Uterus (tissue), 4 donors: Measurements from ENCODE around the gene ADAM10. TPM values are rescaled to one million over a fixed set of nuclear protein-coding genes. Genes with fewer than 3 reads are reported as not detected.

Experiments used
- DNase-seq, 2 donors: peaks; one replicate each; pipeline ENCODE4 v3.0.0-alpha.2; 2019 to 2020
- H3K27ac ChIP-seq, 2 donors: fragments of 200-600 bp; sonication (generic); 1 replicate in 1 of 2; 2 replicates in 1 of 2; pipeline ENCODE4 v1.5.1; 2016 to 2018
- H3K27me3 ChIP-seq, 2 donors: fragments of 200-600 bp; sonication (generic); one replicate each; pipeline ENCODE4 v1.5.1; 2018 to 2019; ENCODE audit warnings: control low read depth in 1 of 2
- H3K36me3 ChIP-seq, 2 donors: fragments of 200-600 bp; sonication (generic); one replicate each; pipeline ENCODE4 v1.5.1; 2019; ENCODE audit warnings: control low read depth in 1 of 2
- H3K4me1 ChIP-seq, 2 donors: fragments of 200-600 bp; sonication (generic); one replicate each; pipeline ENCODE4 v1.5.1; 2018 to 2019; ENCODE audit warnings: control low read depth in 1 of 2
- H3K4me3 ChIP-seq, 2 donors: fragments of 200-600 bp; sonication (generic); 1 replicate in 1 of 2; 2 replicates in 1 of 2; pipeline ENCODE4 v1.5.1; 2018 to 2019; ENCODE audit warnings: mild to moderate bottlenecking in 1 of 2
- H3K9me3 ChIP-seq, 2 donors: fragments of 200-600 bp; sonication (generic); one replicate each; pipeline ENCODE4 v1.5.1; 2019; ENCODE audit warnings: control low read depth in 1 of 2
- POLR2A ChIP-seq, 2 donors: fragments of 450-650 bp; IDR thresholded peaks; one replicate each; pipeline ENCODE4 v1.6.1; 2016; ENCODE audit warnings: antibody characterized with exemption in 2 of 2, mild to moderate bottlenecking in 1 of 2, moderate library complexity in 1 of 2
- intact Hi-C: fragments of 100-400 bp; cut with DNase I; formaldehyde crosslinking; loops from one replicate; pipeline ENCODE4 v1.15.1; 2023; ENCODE audit warnings: low total_unique reads
- total RNA-seq, 4 donors: library from RNA; depleted of rRNA in 3 of 4; stranded (reverse); fragments of >200 nt in 3 of 4; gene quantifications; one replicate each; pipeline versions ENCODE4 v1.1.0 to v1.2.4, GENCODE V29; 2014 to 2023
- TF ChIP-seq, protein P1 (sequence below), 4 experiments: fragments of 200-600 bp in 2 of 4; fragments of 450-650 bp in 2 of 4; sonication (generic) in 2 of 4; IDR thresholded peaks; one replicate each; pipeline ENCODE4 v1.5.1; 2016 to 2019; ENCODE audit warnings: antibody characterized with exemption in 4 of 4, mild to moderate bottlenecking in 2 of 4, moderate library complexity in 1 of 4
- donor health status: DM: yes; HTN: yes; CAD: no.

Gene ADAM10
- total RNA-seq, 4 donors from 2014 or later, result 41.8 to 208 (median 110) TPM

DNA sequence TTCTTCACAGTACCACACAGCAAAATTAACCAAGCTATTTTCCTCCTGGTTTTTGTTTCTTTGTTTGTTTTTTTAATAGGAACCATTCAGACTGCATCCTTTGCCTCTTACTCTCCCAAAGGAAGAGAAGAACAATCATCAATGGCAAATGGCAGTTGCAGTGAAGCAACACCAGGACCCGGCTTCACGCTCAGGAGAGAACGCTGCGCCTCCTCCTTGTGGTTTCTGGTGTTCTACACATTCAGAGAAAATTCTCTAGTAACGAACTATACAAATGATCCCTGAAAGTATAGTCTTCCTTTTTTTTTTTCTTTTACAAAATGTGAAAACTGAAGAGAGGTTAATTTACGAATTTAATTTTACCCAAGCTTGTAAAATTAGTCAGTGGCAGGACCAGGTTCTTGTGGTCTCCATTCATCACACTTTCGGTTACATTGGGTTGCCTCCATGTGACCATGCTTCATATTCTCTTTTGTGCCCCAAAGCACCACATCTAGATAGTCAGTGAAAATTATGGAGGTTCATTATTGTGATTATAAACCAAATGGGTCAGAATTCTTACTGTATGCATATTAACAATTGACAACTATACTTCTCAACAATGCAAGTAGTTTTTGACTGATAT, 11.0 kb upstream of the ADAM10 start:
- Histone ChIP-seq H3K9me3 (no peaks in the 10 kb centered on the region), H3K27me3 (no peaks in the 10 kb centered on the region), H3K27ac (no peak overlapping the region), H3K4me3 (no peak overlapping the region), H3K36me3 (no peaks in the 10 kb centered on the region), H3K4me1 (no peaks in the 10 kb centered on the region)
- DNase-seq, result no peak
- intact Hi-C loops, result no loop called here
- TF ChIP-seq, protein P1, sequence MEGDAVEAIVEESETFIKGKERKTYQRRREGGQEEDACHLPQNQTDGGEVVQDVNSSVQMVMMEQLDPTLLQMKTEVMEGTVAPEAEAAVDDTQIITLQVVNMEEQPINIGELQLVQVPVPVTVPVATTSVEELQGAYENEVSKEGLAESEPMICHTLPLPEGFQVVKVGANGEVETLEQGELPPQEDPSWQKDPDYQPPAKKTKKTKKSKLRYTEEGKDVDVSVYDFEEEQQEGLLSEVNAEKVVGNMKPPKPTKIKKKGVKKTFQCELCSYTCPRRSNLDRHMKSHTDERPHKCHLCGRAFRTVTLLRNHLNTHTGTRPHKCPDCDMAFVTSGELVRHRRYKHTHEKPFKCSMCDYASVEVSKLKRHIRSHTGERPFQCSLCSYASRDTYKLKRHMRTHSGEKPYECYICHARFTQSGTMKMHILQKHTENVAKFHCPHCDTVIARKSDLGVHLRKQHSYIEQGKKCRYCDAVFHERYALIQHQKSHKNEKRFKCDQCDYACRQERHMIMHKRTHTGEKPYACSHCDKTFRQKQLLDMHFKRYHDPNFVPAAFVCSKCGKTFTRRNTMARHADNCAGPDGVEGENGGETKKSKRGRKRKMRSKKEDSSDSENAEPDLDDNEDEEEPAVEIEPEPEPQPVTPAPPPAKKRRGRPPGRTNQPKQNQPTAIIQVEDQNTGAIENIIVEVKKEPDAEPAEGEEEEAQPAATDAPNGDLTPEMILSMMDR (IDR thresholded peaks at IDR 0.05), result no peak
- no peak for TF ChIP-seq POLR2A (IDR thresholded peaks at IDR 0.05)

DNA sequence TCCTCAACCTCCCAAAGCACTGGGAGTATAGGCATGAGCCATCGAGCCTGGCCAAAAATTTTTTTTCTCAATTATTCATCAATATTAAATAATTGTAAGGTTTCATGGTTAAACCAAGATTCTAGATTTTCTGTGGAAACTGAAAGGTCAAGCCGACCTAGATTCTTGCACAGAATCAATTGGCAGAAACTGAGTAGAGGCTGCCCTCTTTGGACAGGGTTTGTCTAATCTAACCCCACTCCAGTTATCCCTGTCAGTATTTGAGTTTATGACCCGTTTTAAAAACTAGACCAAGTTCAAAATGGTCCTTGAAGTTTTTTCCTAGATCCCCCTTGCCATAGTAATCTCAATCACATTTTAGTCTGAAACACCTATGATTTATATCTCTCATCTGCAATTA, 8.6 kb upstream of the ADAM10 start:
- no peaks in the 10 kb centered on the region for H3K27me3 ChIP-seq
- DNase-seq, result no peak
- no peaks in the 10 kb centered on the region for H3K9me3 ChIP-seq
- intact Hi-C loops, result no loop called here
- H3K4me1 ChIP-seq, result no peaks in the 10 kb centered on the region
- TF ChIP-seq POLR2A (IDR thresholded peaks at IDR 0.05), result no peak
- TF ChIP-seq, protein P1 (IDR thresholded peaks at IDR 0.05), result peak in 1 of 4 experiments; percentile 10
- no peaks in the 10 kb centered on the region for H3K36me3 ChIP-seq
- no peak overlapping the region for H3K4me3 ChIP-seq
- H3K27ac ChIP-seq, result no peak overlapping the region

DNA sequence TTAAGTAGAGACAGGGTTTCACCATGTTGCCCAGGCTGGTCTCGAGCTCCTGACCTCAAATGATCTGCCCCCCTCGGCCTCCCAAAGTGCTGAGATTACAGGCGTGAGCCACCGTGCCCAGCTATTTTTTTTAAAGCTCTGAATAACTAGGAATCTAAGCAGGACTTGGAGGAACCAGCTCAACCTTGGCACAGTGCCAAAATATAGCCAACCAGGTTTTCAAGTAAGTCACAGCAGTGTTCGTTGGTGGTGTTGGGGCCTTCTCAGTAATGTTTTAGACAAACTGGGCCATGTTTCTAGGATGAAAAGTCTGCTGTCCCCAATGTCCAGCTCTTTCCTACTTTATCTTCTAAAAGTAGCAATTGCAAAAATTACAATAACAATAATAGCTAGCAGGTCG, 6.4 kb upstream of the ADAM10 start:
- intact Hi-C loops, result no loop called here
- Histone ChIP-seq H3K4me1 (no peaks in the 10 kb centered on the region), H3K27ac (no peak overlapping the region), H3K27me3 (no peaks in the 10 kb centered on the region), H3K36me3 (no peaks in the 10 kb centered on the region), H3K4me3 (no peak overlapping the region), H3K9me3 (no peaks in the 10 kb centered on the region)
- DNase-seq, result no peak
- TF ChIP-seq, protein P1 (IDR thresholded peaks at IDR 0.05), result no peak
- TF ChIP-seq POLR2A (IDR thresholded peaks at IDR 0.05), result no peak

DNA sequence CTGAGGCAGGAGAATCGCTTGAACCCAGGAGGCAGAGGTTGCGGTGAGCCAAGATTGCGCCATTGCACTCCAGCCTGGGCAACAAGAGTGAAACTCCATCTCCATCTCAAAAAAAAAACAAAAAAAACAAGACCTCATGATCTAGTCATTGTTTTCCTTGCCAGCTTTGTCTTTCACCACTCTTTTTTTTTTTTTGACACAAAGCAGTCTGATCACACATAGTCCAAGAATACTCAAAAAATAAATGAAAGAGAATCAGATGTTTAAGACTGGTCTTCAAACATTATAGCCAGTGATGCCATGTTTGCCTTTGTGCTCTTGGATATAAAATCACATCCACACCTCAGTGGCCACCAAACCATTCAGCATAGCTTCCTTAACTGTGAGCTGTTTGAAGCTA, 5.8 kb upstream of the ADAM10 start:
- intact Hi-C loops, result no loop called here
- H3K27ac ChIP-seq, result no peak overlapping the region

DNA sequence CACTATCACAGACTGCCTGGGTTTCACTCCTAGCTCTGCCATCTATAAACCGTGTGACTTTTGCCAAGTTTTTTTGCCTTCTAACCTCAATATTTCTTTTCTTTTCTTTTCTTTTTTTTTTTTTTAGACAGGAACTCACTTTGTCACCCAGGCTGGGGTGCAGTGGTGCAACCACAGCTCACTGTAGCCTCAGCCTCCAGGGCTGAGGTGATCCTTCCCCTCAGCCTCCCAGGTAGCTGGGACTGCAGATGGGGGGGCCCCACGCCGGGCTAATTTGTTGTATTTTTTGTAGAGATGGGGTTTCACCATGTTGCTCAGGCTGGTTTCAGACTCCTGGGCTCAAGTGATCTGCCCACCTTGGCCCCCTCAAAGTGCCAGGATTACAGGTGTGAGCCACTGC, 3.2 kb upstream of the ADAM10 start:
- Histone ChIP-seq H3K27me3 (no peaks in the 10 kb centered on the region), H3K9me3 (no peaks in the 10 kb centered on the region), H3K4me1 (no peaks in the 10 kb centered on the region), H3K36me3 (no peaks in the 10 kb centered on the region), H3K27ac (no peak overlapping the region), H3K4me3 (no peak overlapping the region)
- DNase-seq, result no peak
- intact Hi-C loops, result no loop called here
- TF ChIP-seq POLR2A (IDR thresholded peaks at IDR 0.05), result no peak
- TF ChIP-seq, protein P1 (IDR thresholded peaks at IDR 0.05), result no peak

More for the DNA sequence above, 5.8 kb upstream of the ADAM10 start:
- TF ChIP-seq, protein P1 (IDR thresholded peaks at IDR 0.05), result no peak
- no peak for TF ChIP-seq POLR2A (IDR thresholded peaks at IDR 0.05)
- no peaks in the 10 kb centered on the region for H3K36me3 ChIP-seq
- no peaks in the 10 kb centered on the region for H3K4me1 ChIP-seq
- no peak for DNase-seq
- no peak overlapping the region for H3K4me3 ChIP-seq
- H3K27me3 ChIP-seq, result no peaks in the 10 kb centered on the region
- H3K9me3 ChIP-seq, result no peaks in the 10 kb centered on the region
